DND-41 (cell line): Measurements from ENCODE around the gene WDR93.

ENCODE experiments used
- ATAC-seq: fragments of 200-7000 bp; cut with Tn5 transposase; 3 replicates; pipeline ENCODE4 v1.9.1; 2021; ENCODE audit warnings: low read depth; ENCODE audit not compliant: insufficient read depth
- DNase-seq: peaks from one replicate; pipeline ENCODE4 v3.0.0-alpha.2; 2020
- H2AFZ ChIP-seq: 2 replicates; pipeline ENCODE4 v1.6.0; 2012; ENCODE audit warnings: low read depth, low read length
- H3K27ac ChIP-seq: 2 replicates; pipeline ENCODE4 v1.5.1; 2012; ENCODE audit warnings: low read length, inconsistent platforms
- H3K27me3 ChIP-seq: fragments of 200-600 bp; sonication (generic); 2 replicates; pipeline ENCODE4 v1.6.0; 2012; ENCODE audit warnings: low read length, mild to moderate bottlenecking, inconsistent platforms; ENCODE audit not compliant: insufficient read depth, poor library complexity
- H3K36me3 ChIP-seq: 2 replicates; pipeline ENCODE4 v1.5.1; 2012; ENCODE audit warnings: low read length, inconsistent platforms; ENCODE audit not compliant: insufficient read depth
- H3K4me1 ChIP-seq: 2 replicates; pipeline ENCODE4 v1.5.1; 2012; ENCODE audit warnings: mild to moderate bottlenecking, low read length; ENCODE audit not compliant: insufficient read depth
- H3K4me2 ChIP-seq: 2 replicates; pipeline ENCODE4 v1.6.0; 2012; ENCODE audit warnings: mild to moderate bottlenecking, moderate library complexity, low read length, inconsistent platforms; ENCODE audit not compliant: insufficient read depth
- H3K4me3 ChIP-seq, 2 experiments: fragments of 200-600 bp in 1 of 2; shearing (Covaris generic) in 1 of 2; 2 replicates each; pipeline ENCODE4 v1.5.1; 2012 to 2016; ENCODE audit warnings: inconsistent platforms in 2 of 2, low read length in 2 of 2, mild to moderate bottlenecking in 2 of 2, low read depth in 1 of 2, moderate library complexity in 1 of 2
- H3K79me2 ChIP-seq: 2 replicates; pipeline ENCODE4 v1.6.0; 2012; ENCODE audit warnings: low read length, inconsistent platforms; ENCODE audit not compliant: insufficient read depth
- H3K9ac ChIP-seq: 2 replicates; pipeline ENCODE4 v1.6.0; 2012; ENCODE audit warnings: low read depth, mild to moderate bottlenecking, inconsistent platforms, low read length, moderate library complexity
- H3K9me3 ChIP-seq: 2 replicates; pipeline ENCODE4 v1.5.1; 2012; ENCODE audit warnings: low read length, moderate library complexity, mild to moderate bottlenecking, inconsistent platforms; ENCODE audit not compliant: insufficient read depth, severe bottlenecking
- H4K20me1 ChIP-seq: 2 replicates; pipeline ENCODE4 v1.6.0; 2012; ENCODE audit warnings: low read length; ENCODE audit not compliant: insufficient read depth
- CTCF ChIP-seq: IDR thresholded peaks from 2 replicates; pipeline ENCODE4 v1.5.1; 2012; ENCODE audit warnings: borderline replicate concordance, low read length, moderate library complexity, mild to moderate bottlenecking; ENCODE audit not compliant: poor library complexity, severe bottlenecking; ENCODE audit errors: extremely low read depth
- EZH2 ChIP-seq: IDR thresholded peaks from 3 replicates; pipeline ENCODE4 v1.6.1; 2012; ENCODE audit warnings: borderline replicate concordance, low read depth, mild to moderate bottlenecking, moderate library complexity, low read length, inconsistent platforms; ENCODE audit not compliant: severe bottlenecking

The WDR93 gene

GRCh38 chr15:89749054-89749453 lies 58.4 kb downstream of the WDR93 start:
- Histone ChIP-seq H3K4me3 (no peak overlapping the region), H2AFZ (no peak overlapping the region), H3K27me3 (no peaks in the 10 kb centered on the region), H3K9me3 (no peaks in the 10 kb centered on the region), H3K4me1 (peaks cover 17% of the 10 kb centered on the region), H3K4me2 (no peak overlapping the region), H3K9ac (no peak overlapping the region), H3K79me2 (no peaks in the 10 kb centered on the region), H3K36me3 (no peaks in the 10 kb centered on the region), H4K20me1 (no peaks in the 10 kb centered on the region), H3K27ac (no peak overlapping the region)
- no peak for TF ChIP-seq EZH2
- no peak for TF ChIP-seq CTCF
- no peak for DNase-seq
- no peak for ATAC-seq

- no peaks in the 10 kb centered on the region for H3K9me3 ChIP-seq
- H3K27ac ChIP-seq = no peak overlapping the region
- no peaks in the 10 kb centered on the region for H3K79me2 ChIP-seq
- no peak overlapping the region for H3K4me2 ChIP-seq
- ATAC-seq (no peak), DNase-seq (no peak)
- H4K20me1 ChIP-seq = no peaks in the 10 kb centered on the region
- no peaks in the 10 kb centered on the region for H3K36me3 ChIP-seq
- H3K4me1 ChIP-seq = peaks cover 17% of the 10 kb centered on the region
- TF ChIP-seq CTCF = no peak
- no peak for TF ChIP-seq EZH2
- no peaks in the 10 kb centered on the region for H3K27me3 ChIP-seq
- no peak overlapping the region for H2AFZ ChIP-seq
- H3K4me3 ChIP-seq = no peak overlapping the region
- no peak overlapping the region for H3K9ac ChIP-seq
Measured at GRCh38 chr15:89749526-89749925, 58.9 kb downstream of the WDR93 start.

GRCh38 chr15:89749951-89750559 lies 59.4 kb downstream of the WDR93 start:
- no peaks in the 10 kb centered on the region for H3K36me3 ChIP-seq
- no peaks in the 10 kb centered on the region for H4K20me1 ChIP-seq
- H3K4me3 ChIP-seq = peak overlapping the region in 1 of 2 experiments; percentile 62; a peak in 2 of 4 replicates
- ATAC-seq (no peak), DNase-seq (no peak)
- peaks cover 17% of the 10 kb centered on the region for H3K4me1 ChIP-seq
- H2AFZ ChIP-seq = peak overlapping the region; percentile 86
- H3K79me2 ChIP-seq = no peaks in the 10 kb centered on the region
- H3K9me3 ChIP-seq = no peaks in the 10 kb centered on the region
- H3K9ac ChIP-seq = peak overlapping the region; percentile 71; the same call in 1 of the 2 replicates
- peak overlapping the region; percentile 75 for H3K4me2 ChIP-seq
- H3K27me3 ChIP-seq = no peaks in the 10 kb centered on the region
- H3K27ac ChIP-seq = no peak overlapping the region
- TF ChIP-seq EZH2 = no peak
- no peak for TF ChIP-seq CTCF
